GM15510 (cell line): ENCODE results near the gene NACC2.

Experiments used
- POLR2A ChIP-seq: IDR thresholded peaks from 3 replicates; pipeline ENCODE4 v1.6.1; 2011; ENCODE audit warnings: borderline replicate concordance; ENCODE audit not compliant: insufficient read length; ENCODE audit errors: extremely low read depth

The NACC2 gene

GRCh38 chr9:135995816-135996215 is 99.3 kb downstream of the NACC2 start:
- TF ChIP-seq POLR2A: no peak

GRCh38 chr9:135994501-135995192 is 100.4 kb downstream of the NACC2 start:
- no peak for TF ChIP-seq POLR2A

DNA sequence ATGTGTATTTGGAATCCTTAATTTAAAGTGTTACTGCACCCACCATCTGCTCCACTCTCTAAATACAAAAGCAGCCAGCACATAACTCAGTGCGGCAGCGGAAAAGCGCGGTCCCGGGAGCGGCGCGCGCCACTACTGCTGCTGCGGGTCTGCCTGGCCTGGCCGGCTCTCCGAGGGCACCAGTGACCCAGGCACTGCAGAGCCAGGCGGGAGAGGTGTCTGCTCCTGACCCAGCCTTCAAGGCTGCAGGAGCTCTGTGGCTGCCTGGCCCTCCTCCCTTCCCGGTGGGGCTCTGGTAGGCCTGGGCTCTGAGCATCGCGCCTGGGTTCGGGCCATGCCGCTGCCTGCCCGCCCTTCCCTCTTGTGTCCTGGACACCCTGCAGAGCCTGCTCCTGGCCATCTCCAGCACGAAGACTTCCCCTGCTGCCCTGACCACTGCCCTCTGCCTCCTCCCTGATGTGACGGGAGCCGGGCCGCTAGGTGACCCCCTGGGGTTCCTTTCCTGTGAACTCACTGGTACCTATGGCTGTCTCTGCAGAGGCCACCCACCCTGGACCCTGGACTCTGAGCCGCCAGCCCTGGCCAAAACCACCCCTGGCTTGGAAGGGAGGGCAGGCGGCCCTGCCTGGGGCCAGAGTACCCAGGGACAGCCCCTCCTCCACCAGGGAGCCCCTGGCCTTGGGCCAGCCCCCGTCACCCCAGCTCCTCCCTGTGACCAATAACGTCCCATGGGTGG is 101.2 kb downstream of the NACC2 start:
- no peak for TF ChIP-seq POLR2A

DNA sequence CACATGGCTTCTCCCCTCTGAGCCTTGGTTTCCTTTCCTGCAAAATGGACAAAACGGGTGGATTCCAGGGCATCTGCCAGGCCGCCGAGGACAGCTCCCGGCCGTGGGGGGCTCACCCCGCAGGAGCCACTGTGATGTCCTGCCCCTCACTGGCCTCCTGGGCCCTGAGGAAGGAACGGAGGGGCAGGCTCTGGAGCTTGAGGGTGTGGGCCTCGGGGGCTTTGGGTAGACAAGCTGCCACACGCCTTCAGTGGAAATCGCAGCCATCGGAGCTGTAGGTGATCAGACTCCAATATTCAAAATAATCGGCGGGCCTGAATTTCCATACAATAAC is 101.7 kb downstream of the NACC2 start:
- no peak for TF ChIP-seq POLR2A

GRCh38 chr9:135992486-135993408 is 102.3 kb downstream of the NACC2 start:
- no peak for TF ChIP-seq POLR2A

DNA sequence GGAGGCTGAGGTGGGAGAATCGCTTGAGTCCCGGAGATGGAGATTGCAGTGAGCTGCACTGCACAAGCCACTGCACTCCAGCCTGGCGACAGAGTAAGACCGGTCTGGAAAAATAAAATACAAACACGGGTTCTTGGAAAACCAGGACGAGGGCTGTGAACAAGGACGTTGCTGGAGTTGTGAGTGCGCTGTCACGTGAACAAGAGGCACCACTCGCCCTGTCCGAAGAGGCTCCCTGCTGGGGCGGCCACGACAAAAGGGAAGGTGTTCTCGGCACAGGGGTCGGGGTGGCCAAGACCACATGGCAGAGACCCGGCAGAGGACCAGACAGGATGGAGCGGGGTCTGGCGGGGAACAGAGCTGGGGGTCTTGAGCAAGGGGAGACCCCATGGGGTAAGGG is 103.3 kb downstream of the NACC2 start:
- TF ChIP-seq POLR2A: no peak

GRCh38 chr9:135990468-135991429 is 104.3 kb downstream of the NACC2 start:
- no peak for TF ChIP-seq POLR2A

DNA sequence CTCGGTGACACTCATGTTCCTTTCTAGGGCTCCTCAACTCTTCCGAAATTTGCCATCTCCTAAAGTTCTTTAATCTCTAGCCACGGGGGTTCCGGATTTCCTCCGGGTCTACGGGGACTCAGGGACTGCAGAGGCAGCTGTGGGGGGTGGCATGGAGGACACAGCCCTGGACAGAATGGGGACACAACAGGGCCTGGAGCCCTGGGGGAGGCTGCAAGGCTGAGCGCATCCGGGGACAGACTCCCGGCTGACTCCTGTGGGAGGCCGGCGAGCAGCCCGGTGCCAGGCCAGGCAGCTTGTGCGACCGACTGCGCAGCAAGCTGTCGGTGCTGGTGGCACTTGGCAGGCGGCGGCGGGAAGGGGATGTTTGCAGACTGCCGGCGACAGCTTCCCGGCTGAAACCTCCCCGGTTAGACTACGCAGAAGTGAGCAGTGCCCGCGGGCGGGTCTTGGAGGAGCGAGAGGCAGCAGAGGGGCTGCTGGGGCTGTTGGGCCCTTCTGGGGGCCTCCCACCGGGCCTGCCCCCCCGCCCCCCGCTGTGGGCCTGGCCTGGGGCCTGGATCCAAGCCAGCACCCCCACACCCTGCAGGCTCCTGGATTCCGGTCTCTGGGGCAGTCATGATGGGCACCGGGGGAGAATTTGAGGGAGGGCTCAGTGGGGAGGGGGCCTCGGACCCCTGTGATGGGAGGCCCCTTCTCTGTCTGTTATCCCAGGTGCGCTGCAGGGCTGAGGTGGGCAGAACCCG is 105.2 kb downstream of the NACC2 start:
- TF ChIP-seq POLR2A: no peak

DNA sequence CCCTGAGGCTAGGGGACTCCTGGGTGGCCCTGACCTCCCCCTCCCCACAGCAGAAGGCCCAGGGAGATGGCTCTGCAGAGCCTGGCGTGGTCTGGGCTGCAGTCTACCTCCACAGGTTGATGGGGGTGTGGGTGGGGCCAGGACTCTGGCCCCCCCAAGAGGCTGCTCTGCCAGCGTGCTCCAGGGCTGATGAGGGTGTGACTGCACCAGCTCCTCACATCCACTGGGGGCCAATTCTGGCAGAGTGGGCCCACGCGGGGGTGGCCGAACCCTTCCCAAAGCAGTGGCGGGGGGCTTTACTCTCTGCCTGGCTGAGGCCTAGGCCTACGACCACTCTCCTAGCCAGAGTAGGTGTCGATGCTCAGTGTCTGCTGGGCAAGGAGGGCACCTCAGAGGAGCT is 105.9 kb downstream of the NACC2 start:
- TF ChIP-seq POLR2A: no peak

DNA sequence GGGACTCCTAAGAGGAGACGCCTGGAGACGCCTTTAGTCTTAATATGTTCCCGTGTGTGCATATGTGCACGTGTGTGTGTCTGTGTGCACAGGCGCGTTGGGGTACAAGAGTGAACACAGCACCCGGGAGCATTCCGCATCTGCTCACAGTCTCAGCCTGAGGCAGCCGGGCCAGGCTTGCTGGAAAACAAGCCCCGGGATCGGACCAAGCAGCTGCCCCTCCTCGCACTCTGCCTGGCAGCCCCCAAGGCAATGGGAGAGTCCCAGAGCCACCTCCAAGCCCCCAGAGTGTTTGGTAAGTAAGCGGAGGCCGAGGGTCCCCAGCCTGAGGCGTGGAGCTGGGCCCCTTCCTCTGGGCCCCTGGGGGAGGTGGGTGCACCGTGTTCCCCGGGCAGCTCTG is 106.6 kb downstream of the NACC2 start:
- TF ChIP-seq POLR2A: no peak

DNA sequence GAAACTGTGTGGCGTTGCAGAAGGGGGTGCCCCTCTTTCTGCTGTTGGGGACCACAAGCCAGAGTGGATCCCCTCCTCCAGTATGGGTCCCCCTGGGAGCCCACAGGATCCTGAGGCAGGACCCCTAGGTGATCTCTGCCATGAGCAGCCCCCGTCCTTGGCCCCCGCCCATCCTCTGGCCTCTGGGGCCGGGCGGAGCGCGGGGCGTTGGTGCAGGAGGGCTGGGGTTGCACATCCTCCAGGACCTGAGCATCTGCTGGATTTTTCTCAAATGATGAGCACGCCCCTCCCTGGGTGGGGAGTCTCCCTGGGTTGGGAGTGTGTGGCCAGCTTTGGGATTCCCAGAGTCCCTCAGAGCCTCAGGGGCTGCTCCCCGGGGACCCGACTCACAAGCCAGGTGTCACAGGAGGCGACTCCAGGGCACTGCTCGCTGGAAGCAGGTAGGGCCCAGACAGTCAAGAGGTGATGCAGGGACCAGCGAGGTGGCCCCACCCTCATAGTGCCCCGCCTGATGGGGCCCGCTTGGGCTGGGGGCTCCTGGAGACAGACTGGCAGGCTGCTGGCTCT is 107.2 kb downstream of the NACC2 start:
- no peak for TF ChIP-seq POLR2A

- no peak for TF ChIP-seq POLR2A
Measured at GRCh38 chr9:135986605-135987004, 108.5 kb downstream of the NACC2 start.

GRCh38 chr9:135985889-135986288 is 109.2 kb downstream of the NACC2 start:
- TF ChIP-seq POLR2A: no peak
